Esophagus squamous epithelium (tissue), 5 donors: ENCODE measurements around the gene MLLT1. TPM values are rescaled to one million over a fixed set of nuclear protein-coding genes. Genes with fewer than 3 reads are reported as not detected.

Experiments used
- DNase-seq: peaks from one replicate; lab custom pipeline; 2025; lab: John Stamatoyannopoulos, UW
- H3K27ac ChIP-seq, 4 donors: fragments of 200-600 bp; sonication (generic); one replicate each; pipeline ENCODE4 v1.5.1; 2016 to 2019; ENCODE audit warnings: mild to moderate bottlenecking in 1 of 4
- H3K27me3 ChIP-seq, 4 donors: fragments of 200-600 bp; sonication (generic); 1 replicate in 3 of 4; 2 replicates in 1 of 4; pipeline versions ENCODE4 v1.5.1 to v1.6.0; 2017 to 2021; ENCODE audit warnings: antibody characterized with exemption in 1 of 4
- H3K36me3 ChIP-seq, 3 donors: fragments of 200-600 bp; sonication (generic); one replicate each; pipeline ENCODE4 v1.5.1; 2016 to 2019
- H3K4me1 ChIP-seq, 3 donors: fragments of 200-600 bp; sonication (generic); one replicate each; pipeline ENCODE4 v1.5.1; 2017 to 2019
- H3K4me3 ChIP-seq, 4 donors: fragments of 200-600 bp; sonication (generic); 1 replicate in 3 of 4; 2 replicates in 1 of 4; pipeline ENCODE4 v1.5.1; 2016 to 2019; ENCODE audit warnings: mild to moderate bottlenecking in 2 of 4, moderate library complexity in 1 of 4
- H3K9me3 ChIP-seq, 3 donors: fragments of 200-600 bp; sonication (generic); one replicate each; pipeline ENCODE4 v1.5.1; 2016 to 2019
- POLR2A ChIP-seq, 4 donors: fragments of 450-650 bp; IDR thresholded peaks; one replicate each; pipeline ENCODE4 v1.6.1; 2017; ENCODE audit warnings: antibody characterized with exemption in 4 of 4, mild to moderate bottlenecking in 4 of 4, moderate library complexity in 3 of 4
- WGBS, 2 donors: methylation state at CpG; one replicate each; pipeline ENCODE4 v1.1.5; 2018; 5-methylcytosine and 5-hydroxymethylcytosine counted together
- intact Hi-C: fragments of 100-400 bp; cut with DNase I; formaldehyde crosslinking; loops from one replicate; pipeline ENCODE4 v1.15.0; 2022
- total RNA-seq, 4 donors: library from RNA; depleted of rRNA; stranded (reverse); fragments of >200 nt; gene quantifications; one replicate each; pipeline ENCODE4 v1.1.0, GENCODE V29; 2016
- TF ChIP-seq, protein P1 (sequence below), 6 experiments: fragments of 450-650 bp in 4 of 6; fragments of 200-600 bp in 2 of 6; sonication (generic) in 2 of 6; IDR thresholded peaks; one replicate each; pipeline ENCODE4 v1.5.1; 2016 to 2019; ENCODE audit warnings: antibody characterized with exemption in 6 of 6, mild to moderate bottlenecking in 4 of 6, moderate library complexity in 4 of 6
- donor health status: DM: yes; HTN: yes; CAD: no.

MLLT1 gene
- total RNA-seq, 4 donors from 2014 or later = 10.3 to 20.1 (median 12.7) TPM

- intact Hi-C loops = no loop called here
- H3K9me3 ChIP-seq = no peaks in the 10 kb centered on the region
- peaks cover 3 to 70% (median 16%) of the 10 kb centered on the region in 3 donors for H3K36me3 ChIP-seq
- DNase-seq = no peak
- H3K4me1 ChIP-seq = peaks cover 34 to 65% (median 40%) of the 10 kb centered on the region in 3 donors
- TF ChIP-seq, protein P1, sequence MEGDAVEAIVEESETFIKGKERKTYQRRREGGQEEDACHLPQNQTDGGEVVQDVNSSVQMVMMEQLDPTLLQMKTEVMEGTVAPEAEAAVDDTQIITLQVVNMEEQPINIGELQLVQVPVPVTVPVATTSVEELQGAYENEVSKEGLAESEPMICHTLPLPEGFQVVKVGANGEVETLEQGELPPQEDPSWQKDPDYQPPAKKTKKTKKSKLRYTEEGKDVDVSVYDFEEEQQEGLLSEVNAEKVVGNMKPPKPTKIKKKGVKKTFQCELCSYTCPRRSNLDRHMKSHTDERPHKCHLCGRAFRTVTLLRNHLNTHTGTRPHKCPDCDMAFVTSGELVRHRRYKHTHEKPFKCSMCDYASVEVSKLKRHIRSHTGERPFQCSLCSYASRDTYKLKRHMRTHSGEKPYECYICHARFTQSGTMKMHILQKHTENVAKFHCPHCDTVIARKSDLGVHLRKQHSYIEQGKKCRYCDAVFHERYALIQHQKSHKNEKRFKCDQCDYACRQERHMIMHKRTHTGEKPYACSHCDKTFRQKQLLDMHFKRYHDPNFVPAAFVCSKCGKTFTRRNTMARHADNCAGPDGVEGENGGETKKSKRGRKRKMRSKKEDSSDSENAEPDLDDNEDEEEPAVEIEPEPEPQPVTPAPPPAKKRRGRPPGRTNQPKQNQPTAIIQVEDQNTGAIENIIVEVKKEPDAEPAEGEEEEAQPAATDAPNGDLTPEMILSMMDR (IDR thresholded peaks at IDR 0.05) = no peak
- TF ChIP-seq POLR2A (IDR thresholded peaks at IDR 0.05) = no peak
- 78 to 82% methylated on average over 17 of the region's 17 CpGs for WGBS, 2 donors
- no peaks in the 10 kb centered on the region for H3K27me3 ChIP-seq
- H3K27ac ChIP-seq = peak overlapping the region in 1 of 4 donors; percentile 17
- H3K4me3 ChIP-seq = no peak overlapping the region
Observed at GRCh38 chr19:6267552-6268381, 12.0 kb downstream of the MLLT1 start.

DNA sequence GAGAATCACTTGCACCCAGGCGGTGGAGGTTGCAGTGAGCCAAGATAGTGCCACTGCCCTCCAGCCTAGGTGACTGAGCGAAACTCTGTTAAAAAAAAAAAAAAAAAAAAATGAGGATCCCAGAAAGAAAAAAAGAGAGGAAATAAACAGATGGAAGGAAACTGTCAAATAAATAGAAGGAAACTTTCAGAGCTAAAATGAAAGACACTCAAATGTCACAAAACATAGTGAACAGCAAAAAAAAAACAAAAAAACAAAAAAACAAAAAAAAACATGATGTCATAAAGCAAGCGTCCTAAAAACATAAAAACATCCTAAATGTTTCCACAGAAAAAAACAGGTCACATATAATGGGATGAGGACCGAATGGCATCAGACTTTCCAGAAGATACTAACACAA is 15.0 kb downstream of the MLLT1 start:
- Histone ChIP-seq H3K36me3 (peaks cover 18 to 92% (median 20%) of the 10 kb centered on the region in 3 donors), H3K4me1 (peaks cover 12 to 45% (median 23%) of the 10 kb centered on the region in 3 donors), H3K4me3 (no peak overlapping the region), H3K9me3 (no peaks in the 10 kb centered on the region), H3K27me3 (no peaks in the 10 kb centered on the region), H3K27ac (no peak overlapping the region)
- no peak for TF ChIP-seq POLR2A (IDR thresholded peaks at IDR 0.05)
- TF ChIP-seq, protein P1 (IDR thresholded peaks at IDR 0.05) = no peak
- DNase-seq = no peak
- WGBS, 2 donors = 79 to 92% methylated on average over 4 of the region's 4 CpGs
- intact Hi-C loops = no loop called here

- WGBS, 2 donors = 82 to 92% methylated on average over 15 to 16 of the region's 18 CpGs
- no peaks in the 10 kb centered on the region for H3K27me3 ChIP-seq
- H3K27ac ChIP-seq = no peak overlapping the region
- H3K36me3 ChIP-seq = peaks cover 14 to 90% (median 15%) of the 10 kb centered on the region in 3 donors
- intact Hi-C loops = no loop called here
- H3K9me3 ChIP-seq = no peaks in the 10 kb centered on the region
- no peak overlapping the region for H3K4me3 ChIP-seq
- TF ChIP-seq, protein P1 (IDR thresholded peaks at IDR 0.05) = no peak
- TF ChIP-seq POLR2A (IDR thresholded peaks at IDR 0.05) = no peak
- no peak for DNase-seq
- H3K4me1 ChIP-seq = peaks cover 5 to 45% (median 16%) of the 10 kb centered on the region in 3 donors
Observed at GRCh38 chr19:6263735-6264444, 15.9 kb downstream of the MLLT1 start.

DNA sequence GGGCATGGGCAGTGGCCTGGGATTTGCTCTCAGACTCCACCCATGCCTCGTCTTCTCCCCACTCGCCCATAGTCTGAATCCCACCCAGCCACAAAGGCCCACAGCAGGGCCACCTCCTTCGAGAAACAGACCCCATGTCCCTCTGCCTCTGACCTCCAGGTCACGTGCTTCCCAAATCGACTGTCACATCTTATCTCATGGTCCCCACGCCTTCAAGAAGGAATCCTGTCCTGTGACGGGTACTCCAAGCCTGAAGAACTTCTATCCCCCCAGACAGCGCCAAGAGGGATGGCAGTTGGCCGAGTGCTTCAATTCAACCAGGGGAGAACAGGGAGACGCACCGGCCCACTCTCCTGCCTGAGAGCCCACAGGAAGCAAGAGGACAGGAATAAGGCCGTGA is 16.5 kb downstream of the MLLT1 start:
- H3K27ac ChIP-seq = no peak overlapping the region
- WGBS, 2 donors = 92 to 98% methylated on average over 9 to 10 of the region's 12 CpGs
- no peaks in the 10 kb centered on the region for H3K9me3 ChIP-seq
- H3K4me1 ChIP-seq = peaks cover 0 to 42% (median 11%) of the 10 kb centered on the region in 3 donors
- H3K36me3 ChIP-seq = peaks cover 14 to 90% (median 15%) of the 10 kb centered on the region in 3 donors
- DNase-seq = no peak
- H3K4me3 ChIP-seq = no peak overlapping the region
- intact Hi-C loops = no loop called here
- TF ChIP-seq POLR2A (IDR thresholded peaks at IDR 0.05) = no peak
- TF ChIP-seq, protein P1 (IDR thresholded peaks at IDR 0.05) = no peak
- no peaks in the 10 kb centered on the region for H3K27me3 ChIP-seq

DNA sequence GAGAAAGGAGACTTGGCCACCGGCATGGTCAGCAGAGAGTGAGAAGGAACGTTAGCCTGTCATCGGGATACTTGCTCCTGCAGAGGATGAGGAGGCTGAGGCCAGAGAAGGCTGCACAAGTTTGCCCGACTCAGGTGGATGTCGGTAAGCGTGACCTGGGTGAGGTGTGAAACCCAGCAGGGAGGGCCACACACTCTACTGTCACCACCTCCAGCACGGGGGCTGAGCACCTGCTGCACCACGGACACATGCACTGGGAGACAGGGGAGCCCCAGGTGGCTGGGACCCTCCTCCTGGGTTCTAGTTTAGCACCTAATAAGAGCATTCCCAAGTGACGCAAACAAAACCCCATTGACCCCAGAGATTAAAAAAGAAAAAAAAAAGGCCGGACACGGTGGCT is 17.3 kb downstream of the MLLT1 start:
- H3K9me3 ChIP-seq = no peaks in the 10 kb centered on the region
- intact Hi-C loops = no loop called here
- peaks cover 11 to 92% (median 15%) of the 10 kb centered on the region in 3 donors for H3K36me3 ChIP-seq
- 91 to 94% methylated on average over 11 of the region's 11 CpGs for WGBS, 2 donors
- TF ChIP-seq POLR2A (IDR thresholded peaks at IDR 0.05) = no peak
- TF ChIP-seq, protein P1 (IDR thresholded peaks at IDR 0.05) = no peak
- H3K27me3 ChIP-seq = no peaks in the 10 kb centered on the region
- peaks cover 0 to 41% (median 4%) of the 10 kb centered on the region in 3 donors for H3K4me1 ChIP-seq
- H3K4me3 ChIP-seq = no peak overlapping the region
- no peak overlapping the region for H3K27ac ChIP-seq
- no peak for DNase-seq
